A549 treated with Hydrocortisone at 1 μM for 4 hours (cell line): ENCODE results near the gene LHX8. TPM values are rescaled to one million over a fixed set of nuclear protein-coding genes. Genes with fewer than 3 reads are reported as not detected.

Experiments used
- total RNA-seq: library from RNA; stranded (reverse); fragments of 200-300 nt; extraction: Qiagen RNA extraction; gene quantifications from 5 replicates; pipeline ENCODE4 v1.2.3, GENCODE V29; 2022

LHX8 gene
- total RNA-seq = 0.69 to 1.3 TPM (median 1.3 TPM) in 5 replicates

DNA sequence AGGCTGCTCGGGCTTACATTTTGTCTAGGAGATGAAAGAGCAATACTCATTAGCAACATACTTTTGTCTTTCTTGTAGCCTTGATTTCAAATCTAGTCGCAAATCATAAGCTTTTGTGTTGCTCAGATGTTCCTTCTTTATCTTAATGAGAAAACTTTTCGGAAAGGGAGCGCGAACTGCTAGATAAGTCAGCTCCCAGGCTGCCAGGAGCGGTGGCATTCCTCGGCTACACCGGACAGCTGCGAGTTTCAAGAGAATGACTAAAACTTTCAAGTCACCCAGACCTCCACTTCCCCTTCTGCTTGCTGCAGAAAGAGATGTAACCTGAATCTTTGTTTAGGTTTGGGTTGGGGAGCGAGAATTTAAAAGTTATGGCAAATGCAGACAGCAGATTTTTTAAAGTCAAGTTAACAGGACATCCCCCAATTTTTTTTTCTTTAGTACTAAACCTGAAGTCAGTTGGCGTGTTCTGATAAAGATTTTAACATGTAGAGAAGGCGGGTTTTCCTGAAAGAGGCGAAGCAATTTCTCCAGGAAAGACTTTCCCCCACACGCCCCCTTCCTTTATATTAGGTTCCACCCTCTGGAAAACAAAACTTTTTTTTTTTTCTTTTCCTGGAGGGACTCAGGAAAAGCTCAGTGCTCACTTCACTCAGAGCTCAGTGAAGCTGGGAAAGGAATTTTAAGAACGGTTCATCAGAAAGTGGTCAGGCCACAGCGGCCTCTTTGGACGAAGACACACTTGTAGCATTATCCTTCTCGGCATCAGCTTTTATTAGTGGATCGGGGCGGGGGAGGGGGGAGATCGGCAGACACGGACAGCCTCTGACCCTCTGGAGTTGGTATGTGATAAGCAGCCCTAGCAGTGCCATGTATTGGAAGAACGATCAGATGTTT is at the start of gene LHX8:
Gene LHX8, plus strand, starts transcription at position 639 of the 897 bp plus-strand sequence. CDS start 2,227 bp downstream, outside the sequence.

